ENCODE data around the gene NACC2. TPM values are rescaled to one million over a fixed set of nuclear protein-coding genes. Genes with fewer than 3 reads are reported as not detected.

The NACC2 gene
- total RNA-seq, 1 experiment from 2014 or later: 62.0 TPM

- TF ChIP-seq POLR2AphosphoS5 (IDR thresholded peaks at IDR 0.05; ENCODE audit: low read depth, low read length) (no peak), SIN3A (IDR thresholded peaks at IDR 0.05; ENCODE audit: borderline replicate concordance, insufficient read depth, low read depth, low read length) (no peak), REST (IDR thresholded peaks at IDR 0.05; ENCODE audit: insufficient read depth in 1 of 2, low read depth in 2 of 2, low read length in 1 of 2) (no peak), TCF7L2 (IDR thresholded peaks at IDR 0.05; ENCODE audit: low read depth, low read length) (no peak), CTCF (IDR thresholded peaks at IDR 0.05) (no peak)
- intact Hi-C loops (cut with micrococcal nuclease; ENCODE audit: unreplicated experiment): no loop called here
- ATAC-seq (no peak), DNase-seq (ENCODE audit: low read depth, low spot score) (no peak)
- in situ Hi-C loops (cut with HindIII; ENCODE audit: low pct_unique_long_range_greater_than_20kb, low sequenced_read_pairs): no loop called here
- H3K27me3 ChIP-seq (ENCODE audit: control insufficient read depth, insufficient read depth, low read length): no peaks in the 10 kb centered on the region
- H3K4me3 ChIP-seq (ENCODE audit: low read depth in 2 of 2, low read length in 2 of 2): no peak overlapping the region
- no peak overlapping the region for H3K27ac ChIP-seq (ENCODE audit: low read length)
- ChIA-PET POLR2A (no interaction called here), CTCF (no interaction called here)
- no TSS peak for BruUV-seq (replicated peaks)
- H3K9me3 ChIP-seq (ENCODE audit: control insufficient read depth, insufficient read depth, low read depth, low read length): no peaks in the 10 kb centered on the region
- H3K36me3 ChIP-seq (ENCODE audit: control insufficient read depth, insufficient read depth, low read length): no peaks in the 10 kb centered on the region
- peaks cover 70% of the 10 kb centered on the region for H3K4me1 ChIP-seq (ENCODE audit: control insufficient read depth, insufficient read depth, low read length)
These were observed 11.5 kb downstream of the NACC2 start for GRCh38 chr9:136083558-136084062.

- TF ChIP-seq SIN3A (IDR thresholded peaks at IDR 0.05; ENCODE audit: borderline replicate concordance, insufficient read depth, low read depth, low read length) (no peak), CTCF (IDR thresholded peaks at IDR 0.05) (no peak), POLR2AphosphoS5 (IDR thresholded peaks at IDR 0.05; ENCODE audit: low read depth, low read length) (no peak), REST (IDR thresholded peaks at IDR 0.05; ENCODE audit: insufficient read depth in 1 of 2, low read depth in 2 of 2, low read length in 1 of 2) (no peak), TCF7L2 (IDR thresholded peaks at IDR 0.05; ENCODE audit: low read depth, low read length) (no peak)
- Histone ChIP-seq H3K27ac (ENCODE audit: low read length) (no peak overlapping the region), H3K4me3 (ENCODE audit: low read depth in 2 of 2, low read length in 2 of 2) (no peak overlapping the region), H3K36me3 (ENCODE audit: control insufficient read depth, insufficient read depth, low read length) (no peaks in the 10 kb centered on the region), H3K27me3 (ENCODE audit: control insufficient read depth, insufficient read depth, low read length) (no peaks in the 10 kb centered on the region), H3K9me3 (ENCODE audit: control insufficient read depth, insufficient read depth, low read depth, low read length) (no peaks in the 10 kb centered on the region), H3K4me1 (ENCODE audit: control insufficient read depth, insufficient read depth, low read length) (peaks cover 66% of the 10 kb centered on the region)
- no TSS peak for BruUV-seq (replicated peaks)
- intact Hi-C loops (cut with micrococcal nuclease; ENCODE audit: unreplicated experiment): no loop called here
- in situ Hi-C loops (cut with HindIII; ENCODE audit: low pct_unique_long_range_greater_than_20kb, low sequenced_read_pairs): no loop called here
- POLR2A ChIA-PET: no interaction called here
- ATAC-seq: no peak
- no peak for DNase-seq (ENCODE audit: low read depth, low spot score)
- CTCF ChIA-PET: no interaction called here
These were observed 12.4 kb downstream of the NACC2 start for GRCh38 chr9:136082496-136083361.
